Stimulated activated CD8-positive, alpha-beta memory T cell treated with anti-CD3 and anti-CD28 coated beads, Interleukin-15, amount 100 ng/mL, for 4 hours (primary cell): ENCODE data around the gene CTDSP1.

Source experiments
- DNase-seq, 2 donors: peaks; one replicate each; pipeline ENCODE4 v3.0.0-alpha.2; 2020; ENCODE audit warnings: low read depth in 2 of 2

The CTDSP1 gene

GRCh38 chr2:218399391-218400166 lies at the start of gene CTDSP1:
Gene CTDSP1, plus strand, starts transcription at chr2:218399868. Its CDS starts 223 bp downstream, at chr2:218400091.
- DNase-seq: peak; percentile 83 to 85

- no peak for DNase-seq
Observed at GRCh38 chr2:218354045-218354444, 45.6 kb upstream of the CTDSP1 start.

- DNase-seq: no peak
Observed at GRCh38 chr2:218354850-218355443, 44.7 kb upstream of the CTDSP1 start.

GRCh38 chr2:218357236-218358177 lies 42.2 kb upstream of the CTDSP1 start:
- DNase-seq: no peak

- no peak for DNase-seq
Observed at GRCh38 chr2:218360453-218360852, 39.2 kb upstream of the CTDSP1 start.

- no peak for DNase-seq
Observed at GRCh38 chr2:218362606-218363005, 37.1 kb upstream of the CTDSP1 start.

GRCh38 chr2:218363736-218364135 lies 35.9 kb upstream of the CTDSP1 start:
- no peak for DNase-seq

GRCh38 chr2:218364196-218364595 lies 35.5 kb upstream of the CTDSP1 start:
- DNase-seq: no peak

GRCh38 chr2:218366621-218367414 lies 32.9 kb upstream of the CTDSP1 start:
- DNase-seq: no peak

- DNase-seq: peak; percentile 28 to 57
Observed at GRCh38 chr2:218367415-218368149, 32.1 kb upstream of the CTDSP1 start.

- DNase-seq: no peak
Observed at GRCh38 chr2:218368150-218368528, 31.5 kb upstream of the CTDSP1 start.

GRCh38 chr2:218368621-218369153 lies 31.0 kb upstream of the CTDSP1 start:
- no peak for DNase-seq

GRCh38 chr2:218369330-218369729 lies 30.3 kb upstream of the CTDSP1 start:
- no peak for DNase-seq

- DNase-seq: no peak
Observed at GRCh38 chr2:218370410-218371063, 29.1 kb upstream of the CTDSP1 start.

- no peak for DNase-seq
Observed at GRCh38 chr2:218371983-218372350, 27.7 kb upstream of the CTDSP1 start.

GRCh38 chr2:218374795-218375194 lies 24.9 kb upstream of the CTDSP1 start:
- no peak for DNase-seq

GRCh38 chr2:218375212-218375611 lies 24.5 kb upstream of the CTDSP1 start:
- no peak for DNase-seq

GRCh38 chr2:218378053-218378452 lies 21.6 kb upstream of the CTDSP1 start:
- DNase-seq: no peak

- no peak for DNase-seq
Observed at GRCh38 chr2:218381916-218382366, 17.7 kb upstream of the CTDSP1 start, which contains the start of gene SLC11A1. Gene SLC11A1, plus strand, starts transcription at chr2:218382273. Its CDS starts 96 bp downstream, at chr2:218382369.

- no peak for DNase-seq
Observed at GRCh38 chr2:218382785-218383184, 16.9 kb upstream of the CTDSP1 start.
